ENCODE measurements around the gene ZNF292.
"Not testable (repeated sequence)": the region's sequence is repeated elsewhere in the genome, so short reads cannot be mapped to it uniquely, and the experiment has no call there.

Gene ZNF292

GRCh38 chr6:87213364-87213763, 58.0 kb downstream of the ZNF292 start:
- Histone ChIP-seq H3K4me3 (ENCODE audit: low read depth, low read length) (no peak overlapping the region), H3K4me1 (ENCODE audit: control insufficient read depth, insufficient read depth, low read length) (peaks cover 62% of the 10 kb centered on the region), H3K27ac (ENCODE audit: low read depth, low read length) (peak overlapping the region; percentile 76; the same call in 1 of the 2 replicates), H3K9ac (ENCODE audit: low read length) (peak overlapping the region; percentile 50), H3K27me3 (ENCODE audit: control insufficient read depth, insufficient read depth, low read length) (no peaks in the 10 kb centered on the region), H3K9me3 (ENCODE audit: control insufficient read depth, insufficient read depth, low read depth, low read length) (no peaks in the 10 kb centered on the region), H3K36me3 (ENCODE audit: control insufficient read depth, insufficient read depth, low read length) (peaks cover 26% of the 10 kb centered on the region)

DNA sequence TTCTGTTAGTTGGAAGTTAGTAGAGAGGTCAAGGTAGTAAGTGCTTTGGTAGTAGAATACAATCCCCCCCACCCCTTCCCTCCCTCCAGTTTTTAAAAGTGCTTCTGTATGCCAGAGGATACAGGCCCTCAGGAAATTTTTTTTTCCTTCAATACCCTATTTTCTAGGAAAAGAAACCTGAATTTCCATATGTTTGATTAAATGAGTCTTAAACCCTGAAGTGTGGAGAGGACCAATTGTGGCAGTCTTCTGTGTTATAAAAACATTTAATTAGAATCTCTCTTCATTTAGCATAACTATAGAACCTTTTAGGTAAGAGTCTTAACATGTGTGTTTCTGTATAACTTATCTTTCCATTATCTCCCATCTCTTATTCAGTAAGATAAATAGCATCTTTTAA, 59.5 kb downstream of the ZNF292 start:
- peak overlapping the region; percentile 50 for H3K9ac ChIP-seq (ENCODE audit: low read length)
- H3K9me3 ChIP-seq (ENCODE audit: control insufficient read depth, insufficient read depth, low read depth, low read length): no peaks in the 10 kb centered on the region
- H3K36me3 ChIP-seq (ENCODE audit: control insufficient read depth, insufficient read depth, low read length): peaks cover 36% of the 10 kb centered on the region
- H3K27me3 ChIP-seq (ENCODE audit: control insufficient read depth, insufficient read depth, low read length): no peaks in the 10 kb centered on the region
- peaks cover 47% of the 10 kb centered on the region for H3K4me1 ChIP-seq (ENCODE audit: control insufficient read depth, insufficient read depth, low read length)
- H3K4me3 ChIP-seq (ENCODE audit: low read depth, low read length): no peak overlapping the region; the same call in 1 of the 2 replicates
- peak overlapping the region; percentile 59; the same call in 1 of the 2 replicates for H3K27ac ChIP-seq (ENCODE audit: low read depth, low read length)

DNA sequence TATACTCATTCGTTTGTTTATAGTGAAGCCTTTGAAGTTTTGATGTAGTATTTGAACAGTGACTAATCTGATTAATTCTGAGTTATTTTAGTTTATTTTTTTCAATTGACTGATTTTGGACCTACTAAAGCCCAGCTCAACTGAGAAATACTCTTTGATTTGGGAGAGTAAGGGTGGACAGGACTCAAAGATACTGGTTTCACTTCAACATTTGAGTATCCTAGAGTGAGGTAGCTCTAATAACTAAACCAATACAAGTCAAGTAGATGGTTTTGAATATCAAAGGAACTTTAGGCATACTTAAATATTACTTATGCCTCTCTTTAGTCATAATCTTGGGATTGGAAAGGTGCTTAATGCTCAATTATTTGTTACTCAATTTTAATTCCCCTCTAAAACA, 65.6 kb downstream of the ZNF292 start:
- Histone ChIP-seq H3K36me3 (ENCODE audit: control insufficient read depth, insufficient read depth, low read length) (peaks cover 86% of the 10 kb centered on the region), H3K9ac (ENCODE audit: low read length) (no peak overlapping the region), H3K27ac (ENCODE audit: low read depth, low read length) (no peak overlapping the region), H3K4me3 (ENCODE audit: low read depth, low read length) (no peak overlapping the region), H3K4me1 (ENCODE audit: control insufficient read depth, insufficient read depth, low read length) (no peaks in the 10 kb centered on the region), H3K9me3 (ENCODE audit: control insufficient read depth, insufficient read depth, low read depth, low read length) (no peaks in the 10 kb centered on the region), H3K27me3 (ENCODE audit: control insufficient read depth, insufficient read depth, low read length) (no peaks in the 10 kb centered on the region)

- H3K9me3 ChIP-seq (ENCODE audit: control insufficient read depth, insufficient read depth, low read depth, low read length): no peaks in the 10 kb centered on the region
- no peak overlapping the region for H3K27ac ChIP-seq (ENCODE audit: low read depth, low read length)
- no peaks in the 10 kb centered on the region for H3K27me3 ChIP-seq (ENCODE audit: control insufficient read depth, insufficient read depth, low read length)
- no peaks in the 10 kb centered on the region for H3K4me1 ChIP-seq (ENCODE audit: control insufficient read depth, insufficient read depth, low read length)
- no peak overlapping the region for H3K9ac ChIP-seq (ENCODE audit: low read length)
- peaks cover 76% of the 10 kb centered on the region for H3K36me3 ChIP-seq (ENCODE audit: control insufficient read depth, insufficient read depth, low read length)
- no peak overlapping the region for H3K4me3 ChIP-seq (ENCODE audit: low read depth, low read length)
These were observed 67.3 kb downstream of the ZNF292 start for GRCh38 chr6:87222676-87223075.

DNA sequence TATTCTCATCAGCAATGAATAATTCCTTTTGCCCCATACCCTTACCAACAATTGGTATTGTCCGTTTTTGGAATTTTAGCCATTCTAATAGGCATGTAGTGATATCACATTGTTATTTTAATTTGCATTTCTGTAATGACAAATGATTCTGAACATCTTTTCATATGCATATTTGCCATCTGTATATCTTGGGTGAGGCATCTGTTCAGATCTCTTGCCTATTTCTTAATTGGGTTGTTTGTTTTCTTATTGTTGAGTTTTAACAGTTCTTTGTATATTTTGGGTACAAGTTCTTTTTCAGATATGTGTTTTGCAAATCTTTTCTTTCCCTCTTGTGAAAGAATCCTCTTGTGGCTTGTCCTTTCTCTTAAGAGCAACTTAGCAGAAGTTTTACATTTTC, 69.6 kb downstream of the ZNF292 start:
- H3K36me3 ChIP-seq (ENCODE audit: control insufficient read depth, insufficient read depth, low read length): peaks cover 75% of the 10 kb centered on the region
- no peak overlapping the region for H3K27ac ChIP-seq (ENCODE audit: low read depth, low read length)
- no peaks in the 10 kb centered on the region for H3K27me3 ChIP-seq (ENCODE audit: control insufficient read depth, insufficient read depth, low read length)
- no peak overlapping the region for H3K9ac ChIP-seq (ENCODE audit: low read length)
- H3K9me3 ChIP-seq (ENCODE audit: control insufficient read depth, insufficient read depth, low read depth, low read length): no peaks in the 10 kb centered on the region
- no peak overlapping the region for H3K4me3 ChIP-seq (ENCODE audit: low read depth, low read length)
- H3K4me1 ChIP-seq (ENCODE audit: control insufficient read depth, insufficient read depth, low read length): no peaks in the 10 kb centered on the region

DNA sequence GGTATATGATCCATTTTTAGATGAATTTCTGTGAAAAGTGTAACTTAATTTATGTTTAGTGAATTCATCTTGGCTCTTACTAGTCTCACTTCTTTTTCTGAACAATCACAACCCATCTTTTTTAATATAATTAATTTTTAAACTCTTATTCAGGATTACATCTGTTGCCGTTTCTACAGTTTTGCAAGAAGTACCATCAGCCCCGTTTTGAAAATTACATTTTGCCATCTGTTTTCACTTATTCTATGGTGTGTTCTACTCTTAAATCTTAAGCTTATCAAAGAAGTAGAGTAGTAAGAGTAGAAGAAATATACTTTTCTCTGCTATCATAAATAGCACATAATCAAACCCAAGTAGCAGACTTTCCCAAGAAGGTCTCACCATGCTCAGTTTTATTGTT, 70.1 kb downstream of the ZNF292 start:
- no peaks in the 10 kb centered on the region for H3K4me1 ChIP-seq (ENCODE audit: control insufficient read depth, insufficient read depth, low read length)
- peaks cover 73% of the 10 kb centered on the region for H3K36me3 ChIP-seq (ENCODE audit: control insufficient read depth, insufficient read depth, low read length)
- no peak overlapping the region for H3K9ac ChIP-seq (ENCODE audit: low read length)
- H3K27me3 ChIP-seq (ENCODE audit: control insufficient read depth, insufficient read depth, low read length): no peaks in the 10 kb centered on the region
- H3K27ac ChIP-seq (ENCODE audit: low read depth, low read length): no peak overlapping the region
- no peak overlapping the region for H3K4me3 ChIP-seq (ENCODE audit: low read depth, low read length)
- no peaks in the 10 kb centered on the region for H3K9me3 ChIP-seq (ENCODE audit: control insufficient read depth, insufficient read depth, low read depth, low read length)

- peaks cover 70% of the 10 kb centered on the region for H3K36me3 ChIP-seq (ENCODE audit: control insufficient read depth, insufficient read depth, low read length)
- H3K4me1 ChIP-seq (ENCODE audit: control insufficient read depth, insufficient read depth, low read length): no peaks in the 10 kb centered on the region
- no peak overlapping the region for H3K4me3 ChIP-seq (ENCODE audit: low read depth, low read length)
These were observed 70.6 kb downstream of the ZNF292 start for GRCh38 chr6:87225937-87226336.

DNA sequence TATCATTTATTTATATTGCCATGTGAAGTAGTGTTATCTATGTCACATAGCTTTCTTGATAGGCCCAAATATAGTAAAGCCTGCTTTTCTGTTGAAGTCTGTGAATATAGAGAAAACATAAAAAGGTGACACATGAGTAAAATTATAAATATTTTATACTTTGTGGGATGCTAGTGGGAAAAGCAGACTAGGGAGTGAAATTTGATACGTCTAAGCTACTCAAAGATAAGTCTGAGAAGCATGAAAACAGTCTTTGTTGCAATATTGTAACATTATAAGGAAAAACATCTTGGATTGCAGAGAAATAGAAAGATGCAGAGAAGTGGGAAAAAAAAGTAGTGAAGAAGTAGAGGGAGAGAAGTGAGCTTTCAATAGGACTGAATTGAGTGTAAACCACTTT, 75.4 kb downstream of the ZNF292 start:
- no peaks in the 10 kb centered on the region for H3K9me3 ChIP-seq (ENCODE audit: control insufficient read depth, insufficient read depth, low read depth, low read length)
- peaks cover 44% of the 10 kb centered on the region for H3K36me3 ChIP-seq (ENCODE audit: control insufficient read depth, insufficient read depth, low read length)

More at GRCh38 chr6:87225937-87226336, 70.6 kb downstream of the ZNF292 start:
- no peaks in the 10 kb centered on the region for H3K9me3 ChIP-seq (ENCODE audit: control insufficient read depth, insufficient read depth, low read depth, low read length)
- H3K27me3 ChIP-seq (ENCODE audit: control insufficient read depth, insufficient read depth, low read length): no peaks in the 10 kb centered on the region
- no peak overlapping the region for H3K27ac ChIP-seq (ENCODE audit: low read depth, low read length)
- no peak overlapping the region for H3K9ac ChIP-seq (ENCODE audit: low read length)

DNA sequence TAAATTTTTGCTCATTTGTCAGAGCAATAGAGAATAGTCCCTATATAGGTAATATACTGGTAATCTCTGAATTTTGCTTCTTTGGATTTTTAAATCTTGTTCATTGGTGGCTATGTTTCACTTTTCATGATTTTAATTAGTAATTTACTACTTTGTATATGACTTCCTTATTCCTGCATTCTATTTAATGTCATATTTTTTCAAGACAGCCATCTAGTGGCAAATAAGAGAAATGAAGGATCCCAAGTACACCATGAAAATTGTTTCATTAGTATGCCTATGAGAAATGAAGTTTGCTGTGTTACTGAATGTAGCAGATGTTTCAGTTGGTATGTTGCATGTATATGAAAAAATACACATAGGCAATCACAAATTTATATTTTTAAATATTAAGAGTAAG, 82.4 kb downstream of the ZNF292 start:
- H3K4me3 ChIP-seq (ENCODE audit: low read depth, low read length): no peak overlapping the region
- H3K27ac ChIP-seq (ENCODE audit: low read depth, low read length): no peak overlapping the region
- peaks cover 49% of the 10 kb centered on the region for H3K36me3 ChIP-seq (ENCODE audit: control insufficient read depth, insufficient read depth, low read length)
- no peaks in the 10 kb centered on the region for H3K27me3 ChIP-seq (ENCODE audit: control insufficient read depth, insufficient read depth, low read length)
- no peaks in the 10 kb centered on the region for H3K9me3 ChIP-seq (ENCODE audit: control insufficient read depth, insufficient read depth, low read depth, low read length)
- H3K4me1 ChIP-seq (ENCODE audit: control insufficient read depth, insufficient read depth, low read length): no peaks in the 10 kb centered on the region
- H3K9ac ChIP-seq (ENCODE audit: low read length): no peak overlapping the region

More for the DNA sequence above, 75.4 kb downstream of the ZNF292 start:
- Histone ChIP-seq H3K27ac (ENCODE audit: low read depth, low read length) (no peak overlapping the region), H3K27me3 (ENCODE audit: control insufficient read depth, insufficient read depth, low read length) (no peaks in the 10 kb centered on the region), H3K4me1 (ENCODE audit: control insufficient read depth, insufficient read depth, low read length) (no peaks in the 10 kb centered on the region), H3K4me3 (ENCODE audit: low read depth, low read length) (no peak overlapping the region), H3K9ac (ENCODE audit: low read length) (no peak overlapping the region)

DNA sequence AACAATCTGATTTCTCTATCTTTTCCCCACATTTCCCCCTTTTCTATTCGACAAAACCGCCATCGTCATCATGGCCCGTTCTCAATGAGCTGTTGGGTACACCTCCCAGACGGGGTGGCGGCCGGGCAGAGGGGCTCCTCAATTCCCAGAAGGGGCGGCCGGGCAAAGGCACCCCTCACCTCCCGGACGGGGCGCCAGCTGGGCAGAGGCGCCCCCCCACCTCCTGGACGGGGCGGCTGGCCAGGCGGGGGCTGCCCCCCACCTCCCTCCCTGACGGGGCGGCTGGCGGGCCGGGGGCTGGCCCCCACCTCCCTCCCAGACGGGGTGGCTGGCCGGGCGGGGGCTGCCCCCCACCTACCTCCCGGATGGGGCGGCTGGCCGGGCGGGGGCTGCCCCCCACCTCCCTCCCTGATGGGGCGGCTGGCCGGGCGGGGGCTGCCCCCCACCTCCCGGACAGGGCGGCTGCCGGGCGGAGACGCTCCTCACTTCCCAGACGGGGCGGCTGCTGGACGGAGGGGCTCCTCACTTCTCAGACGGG, 83.8 kb downstream of the ZNF292 start:
- not testable (repeated sequence) for H3K9ac ChIP-seq (ENCODE audit: low read length); H3K9me3 ChIP-seq (ENCODE audit: control insufficient read depth, insufficient read depth, low read depth, low read length)
- H3K36me3 ChIP-seq (ENCODE audit: control insufficient read depth, insufficient read depth, low read length): peaks cover 53% of the 10 kb centered on the region

GRCh38 chr6:87241304-87241703, 85.9 kb downstream of the ZNF292 start:
- Histone ChIP-seq H3K27me3 (ENCODE audit: control insufficient read depth, insufficient read depth, low read length) (no peaks in the 10 kb centered on the region), H3K4me1 (ENCODE audit: control insufficient read depth, insufficient read depth, low read length) (no peaks in the 10 kb centered on the region), H3K27ac (ENCODE audit: low read depth, low read length) (no peak overlapping the region)

More for the DNA sequence above, 83.8 kb downstream of the ZNF292 start:
- not testable (repeated sequence) for H3K4me3 ChIP-seq (ENCODE audit: low read depth, low read length); H3K4me1 ChIP-seq (ENCODE audit: control insufficient read depth, insufficient read depth, low read length); H3K27ac ChIP-seq (ENCODE audit: low read depth, low read length); H3K27me3 ChIP-seq (ENCODE audit: control insufficient read depth, insufficient read depth, low read length)

DNA sequence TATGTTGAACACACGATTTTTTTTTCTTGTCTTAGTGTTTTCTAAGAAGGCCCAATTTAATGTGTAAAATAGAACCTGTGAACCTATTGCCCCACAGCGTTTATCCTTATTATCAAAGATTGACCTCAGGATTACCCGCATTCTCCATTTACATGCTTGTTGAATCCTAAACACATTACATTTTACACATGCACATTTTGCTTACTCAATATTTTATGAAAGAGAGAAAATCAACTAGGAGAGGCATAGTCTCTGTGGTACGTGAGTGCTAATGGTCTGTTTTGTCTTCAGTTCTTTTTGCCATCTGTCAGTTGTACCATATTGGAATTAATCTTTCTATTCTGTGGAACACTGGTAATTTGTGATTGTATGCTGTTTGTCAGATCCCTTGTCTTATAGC, 86.9 kb downstream of the ZNF292 start:
- Histone ChIP-seq H3K27ac (ENCODE audit: low read depth, low read length) (no peak overlapping the region), H3K36me3 (ENCODE audit: control insufficient read depth, insufficient read depth, low read length) (peaks cover 59% of the 10 kb centered on the region), H3K4me3 (ENCODE audit: low read depth, low read length) (no peak overlapping the region), H3K9ac (ENCODE audit: low read length) (no peak overlapping the region), H3K4me1 (ENCODE audit: control insufficient read depth, insufficient read depth, low read length) (no peaks in the 10 kb centered on the region), H3K27me3 (ENCODE audit: control insufficient read depth, insufficient read depth, low read length) (no peaks in the 10 kb centered on the region), H3K9me3 (ENCODE audit: control insufficient read depth, insufficient read depth, low read depth, low read length) (no peaks in the 10 kb centered on the region)

More at GRCh38 chr6:87241304-87241703, 85.9 kb downstream of the ZNF292 start:
- no peak overlapping the region for H3K9ac ChIP-seq (ENCODE audit: low read length)
- no peaks in the 10 kb centered on the region for H3K9me3 ChIP-seq (ENCODE audit: control insufficient read depth, insufficient read depth, low read depth, low read length)
- H3K36me3 ChIP-seq (ENCODE audit: control insufficient read depth, insufficient read depth, low read length): peaks cover 55% of the 10 kb centered on the region
- no peak overlapping the region for H3K4me3 ChIP-seq (ENCODE audit: low read depth, low read length)
